ENCODE measurements around the gene GRM5. TPM values are rescaled to one million over a fixed set of nuclear protein-coding genes. Genes with fewer than 3 reads are reported as not detected.

Gene GRM5
- total RNA-seq, 1 donor from 2014 or later = not detected

DNA sequence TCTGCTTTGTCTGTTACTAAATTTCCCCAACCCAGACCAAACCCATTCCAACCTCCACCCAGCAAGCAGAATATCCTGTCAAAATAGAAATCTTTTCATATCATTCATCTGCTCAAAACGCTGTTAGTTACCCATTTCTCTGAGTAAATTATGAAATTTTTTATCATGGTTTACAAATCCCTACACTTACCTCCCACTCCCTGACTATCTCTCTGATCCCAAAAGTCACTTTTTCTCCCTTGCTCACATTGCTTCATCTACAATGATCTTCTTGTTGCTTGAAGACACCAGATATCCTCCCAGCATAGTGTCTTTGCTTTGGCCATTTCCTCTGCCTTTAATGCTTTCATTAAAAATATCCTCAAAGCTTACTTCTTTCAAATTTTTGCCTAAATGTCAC lies 532.8 kb downstream of the GRM5 start:
- no peak for DNase-seq (ENCODE audit: extremely low spot score in 2 of 2)
- H3K27ac ChIP-seq = no peak overlapping the region
- no peaks in the 10 kb centered on the region for H3K36me3 ChIP-seq
- H3K9me3 ChIP-seq = no peaks in the 10 kb centered on the region
- no peaks in the 10 kb centered on the region for H3K4me1 ChIP-seq
- no peak overlapping the region for H3K4me3 ChIP-seq
- H3K27me3 ChIP-seq = no peaks in the 10 kb centered on the region
- TF ChIP-seq POLR2AphosphoS5 (IDR thresholded peaks at IDR 0.05; ENCODE audit: insufficient read depth in 1 of 2, low read depth in 1 of 2) (no peak), POLR2A (IDR thresholded peaks at IDR 0.05) (no peak)
- TF ChIP-seq, protein P1, sequence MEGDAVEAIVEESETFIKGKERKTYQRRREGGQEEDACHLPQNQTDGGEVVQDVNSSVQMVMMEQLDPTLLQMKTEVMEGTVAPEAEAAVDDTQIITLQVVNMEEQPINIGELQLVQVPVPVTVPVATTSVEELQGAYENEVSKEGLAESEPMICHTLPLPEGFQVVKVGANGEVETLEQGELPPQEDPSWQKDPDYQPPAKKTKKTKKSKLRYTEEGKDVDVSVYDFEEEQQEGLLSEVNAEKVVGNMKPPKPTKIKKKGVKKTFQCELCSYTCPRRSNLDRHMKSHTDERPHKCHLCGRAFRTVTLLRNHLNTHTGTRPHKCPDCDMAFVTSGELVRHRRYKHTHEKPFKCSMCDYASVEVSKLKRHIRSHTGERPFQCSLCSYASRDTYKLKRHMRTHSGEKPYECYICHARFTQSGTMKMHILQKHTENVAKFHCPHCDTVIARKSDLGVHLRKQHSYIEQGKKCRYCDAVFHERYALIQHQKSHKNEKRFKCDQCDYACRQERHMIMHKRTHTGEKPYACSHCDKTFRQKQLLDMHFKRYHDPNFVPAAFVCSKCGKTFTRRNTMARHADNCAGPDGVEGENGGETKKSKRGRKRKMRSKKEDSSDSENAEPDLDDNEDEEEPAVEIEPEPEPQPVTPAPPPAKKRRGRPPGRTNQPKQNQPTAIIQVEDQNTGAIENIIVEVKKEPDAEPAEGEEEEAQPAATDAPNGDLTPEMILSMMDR (IDR thresholded peaks at IDR 0.05) = no peak
- intact Hi-C loops (cut with DNase I) = no loop called here

DNA sequence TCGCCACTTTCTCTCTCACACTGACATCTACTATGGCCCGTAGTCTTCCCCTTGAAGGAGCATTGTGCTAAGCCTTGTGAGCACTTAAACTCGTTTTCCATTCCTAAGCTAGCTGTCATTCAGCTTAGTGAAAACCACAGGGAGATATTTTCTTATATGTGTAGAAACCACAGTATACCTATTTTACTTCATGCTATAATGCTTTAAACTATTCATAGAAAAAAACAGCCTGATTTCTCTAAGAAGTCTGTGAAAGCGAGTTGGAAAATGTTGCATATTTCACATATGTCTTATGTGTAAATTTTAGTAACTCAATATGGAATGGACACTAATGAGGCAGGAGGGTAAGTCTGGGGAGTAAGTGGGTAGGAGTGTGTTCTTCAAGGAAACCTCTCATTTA lies 534.0 kb downstream of the GRM5 start:
- DNase-seq (ENCODE audit: extremely low spot score in 2 of 2) = no peak
- TF ChIP-seq POLR2A (IDR thresholded peaks at IDR 0.05) (no peak), POLR2AphosphoS5 (IDR thresholded peaks at IDR 0.05; ENCODE audit: insufficient read depth in 1 of 2, low read depth in 1 of 2) (no peak)
- TF ChIP-seq, protein P1 (IDR thresholded peaks at IDR 0.05) = no peak
- Histone ChIP-seq H3K4me3 (no peak overlapping the region), H3K4me1 (no peaks in the 10 kb centered on the region), H3K36me3 (no peaks in the 10 kb centered on the region), H3K27ac (no peak overlapping the region), H3K27me3 (no peaks in the 10 kb centered on the region), H3K9me3 (no peaks in the 10 kb centered on the region)
- intact Hi-C loops (cut with DNase I) = no loop called here

DNA sequence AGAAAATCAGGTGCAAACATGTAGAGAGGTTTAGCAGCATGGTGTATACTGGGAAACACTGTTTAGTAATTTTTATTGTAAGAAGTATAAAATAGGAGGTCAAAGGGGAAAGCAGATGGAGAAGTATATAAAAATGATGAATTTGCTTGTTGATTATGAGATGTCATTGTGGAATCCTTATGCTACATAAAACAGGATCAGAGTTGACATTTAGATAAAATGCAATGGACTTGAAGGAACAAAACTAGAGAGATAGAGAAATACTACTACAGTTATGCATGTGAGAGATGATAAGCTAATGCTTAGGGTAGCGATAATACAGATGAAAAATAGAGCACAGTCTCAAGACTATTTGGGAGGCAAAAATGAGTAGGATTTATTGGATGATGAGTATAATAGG lies 536.4 kb downstream of the GRM5 start:
- H3K9me3 ChIP-seq = no peaks in the 10 kb centered on the region
- intact Hi-C loops (cut with DNase I) = no loop called here

DNA sequence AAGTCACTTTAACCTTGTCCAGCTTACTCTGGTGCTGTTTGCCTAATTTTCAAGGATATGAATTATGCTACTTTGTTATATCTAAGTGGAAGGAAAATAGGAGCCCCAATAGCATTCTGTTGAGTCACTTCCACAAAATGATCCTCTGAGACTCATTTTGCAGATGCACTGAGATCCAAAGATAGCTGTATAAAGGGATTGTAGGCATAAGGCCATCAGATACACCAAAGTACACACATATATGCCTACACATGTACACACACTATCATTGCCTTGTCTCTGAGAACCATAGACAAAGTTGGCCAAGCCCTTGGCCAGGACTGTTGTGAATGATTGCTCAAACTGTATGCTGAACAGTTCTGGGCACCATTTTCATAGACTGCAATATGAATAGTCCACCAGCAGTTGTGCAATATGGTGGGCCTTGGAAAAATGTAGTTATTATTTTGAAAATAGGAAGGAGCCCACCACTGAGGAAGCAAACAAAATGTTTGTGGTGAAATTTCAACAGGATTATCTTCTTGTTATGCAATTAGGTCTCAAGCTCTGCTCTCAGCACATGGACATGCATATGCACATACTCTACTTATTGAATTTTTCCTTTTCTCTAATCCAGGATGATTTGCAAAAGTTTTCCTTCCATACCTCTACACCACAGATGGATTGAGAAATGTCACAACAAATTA lies 542.3 kb downstream of the GRM5 start:
- TF ChIP-seq, protein P1 (IDR thresholded peaks at IDR 0.05) = no peak
- TF ChIP-seq POLR2A (IDR thresholded peaks at IDR 0.05) = no peak
- no peak for TF ChIP-seq POLR2AphosphoS5 (IDR thresholded peaks at IDR 0.05; ENCODE audit: insufficient read depth in 1 of 2, low read depth in 1 of 2)
- Histone ChIP-seq H3K27ac (no peak overlapping the region), H3K27me3 (no peaks in the 10 kb centered on the region), H3K9me3 (no peaks in the 10 kb centered on the region), H3K36me3 (no peaks in the 10 kb centered on the region), H3K4me3 (no peak overlapping the region), H3K4me1 (no peaks in the 10 kb centered on the region)
- intact Hi-C loops (cut with DNase I) = no loop called here
- DNase-seq (ENCODE audit: extremely low spot score in 2 of 2) = no peak

More for the DNA sequence above, 536.4 kb downstream of the GRM5 start:
- Histone ChIP-seq H3K4me3 (no peak overlapping the region), H3K27ac (no peak overlapping the region), H3K4me1 (no peaks in the 10 kb centered on the region), H3K27me3 (no peaks in the 10 kb centered on the region), H3K36me3 (no peaks in the 10 kb centered on the region)
- no peak for TF ChIP-seq POLR2AphosphoS5 (IDR thresholded peaks at IDR 0.05; ENCODE audit: insufficient read depth in 1 of 2, low read depth in 1 of 2)
- no peak for DNase-seq (ENCODE audit: extremely low spot score in 2 of 2)

DNA sequence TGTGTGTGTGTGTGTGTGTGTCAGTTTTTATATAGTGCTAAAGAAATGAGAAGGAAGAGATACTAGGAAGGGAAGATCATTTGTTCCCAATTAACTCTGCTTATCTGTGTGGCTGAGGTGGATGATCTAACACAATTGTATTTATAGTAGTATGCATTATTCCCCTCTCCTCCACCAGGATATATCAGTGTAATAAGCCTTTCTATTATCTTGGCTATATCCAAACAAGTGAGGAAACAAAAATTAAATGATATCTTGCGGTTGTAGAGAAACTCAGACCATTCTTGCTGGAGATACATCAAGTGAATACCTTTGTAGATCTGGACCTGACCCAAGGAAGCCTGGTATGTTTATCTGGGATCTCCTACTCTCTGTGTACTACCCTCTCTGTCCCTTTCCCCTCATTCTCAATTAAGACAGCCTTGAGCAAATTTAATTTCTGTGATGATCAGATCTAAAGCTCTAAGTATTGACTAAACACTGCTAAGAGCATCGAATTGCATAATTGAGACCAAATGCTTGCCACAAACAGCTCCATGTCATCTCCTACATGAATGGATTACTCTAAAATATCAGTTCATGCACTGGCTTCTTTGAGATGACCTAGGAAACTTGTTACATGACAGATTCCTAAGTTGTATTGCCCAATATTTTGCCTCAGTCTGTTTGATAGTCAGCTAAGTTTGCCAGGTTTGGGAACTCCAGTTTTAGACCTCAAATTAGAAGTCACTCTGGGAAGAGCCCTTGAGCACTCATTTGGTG lies 543.0 kb downstream of the GRM5 start:
- TF ChIP-seq, protein P1 (IDR thresholded peaks at IDR 0.05) = no peak
- no peak for TF ChIP-seq POLR2A (IDR thresholded peaks at IDR 0.05)
- TF ChIP-seq POLR2AphosphoS5 (IDR thresholded peaks at IDR 0.05; ENCODE audit: insufficient read depth in 1 of 2, low read depth in 1 of 2) = no peak
- Histone ChIP-seq H3K4me1 (no peaks in the 10 kb centered on the region), H3K4me3 (no peak overlapping the region), H3K27ac (no peak overlapping the region), H3K9me3 (no peaks in the 10 kb centered on the region), H3K36me3 (no peaks in the 10 kb centered on the region), H3K27me3 (no peaks in the 10 kb centered on the region)
- DNase-seq (ENCODE audit: extremely low spot score in 2 of 2) = no peak
- intact Hi-C loops (cut with DNase I) = no loop called here

All from vagina (tissue), 2 donors.